A673 (cell line): ENCODE measurements around the gene GABRB3. TPM values are rescaled to one million over a fixed set of nuclear protein-coding genes. Genes with fewer than 3 reads are reported as not detected.

Source experiments
- BruUV-seq: library from RNA; stranded (reverse); fragments of 400-500 nt; replicated peaks from 2 replicates; lab custom pipeline; 2021; lab: Mats Ljungman, UMichigan
- CTCF ChIA-PET: fragments of 300-600 bp; sonication (Branson Sonifier 250); formaldehyde crosslinking; loops from one replicate; lab custom pipeline; 2022; ENCODE audit warnings: antibody characterized with exemption; lab: Charles Lee
- POLR2A ChIA-PET: fragments of 300-600 bp; sonication (Branson Sonifier 250); formaldehyde crosslinking; loops from one replicate; lab custom pipeline; 2022; ENCODE audit warnings: antibody characterized with exemption; ENCODE audit not compliant: low non-redundant PET; lab: Charles Lee
- DNase-seq: peaks from one replicate; pipeline ENCODE4 v3.0.0-alpha.2; 2015; ENCODE audit warnings: low spot score
- H3K27ac ChIP-seq: fragments of 200-600 bp; sonication (generic); 2 replicates; pipeline ENCODE4 v1.5.1; 2016; ENCODE audit warnings: mixed run types, low read depth, mild to moderate bottlenecking, mixed read lengths, antibody characterized with exemption, low read length; ENCODE audit not compliant: poor library complexity, severe bottlenecking
- H3K27me3 ChIP-seq: fragments of 200-600 bp; sonication (generic); replicated peaks from 2 replicates; pipeline ENCODE4 v1.6.1; 2017; ENCODE audit warnings: mixed run types, low read depth, mild to moderate bottlenecking, mixed read lengths, antibody characterized with exemption, low read length; ENCODE audit not compliant: insufficient read depth, poor library complexity
- H3K36me3 ChIP-seq: fragments of 200-600 bp; sonication (generic); 2 replicates; pipeline ENCODE4 v1.6.1; 2016; ENCODE audit warnings: mixed run types, mild to moderate bottlenecking, mixed read lengths, antibody characterized with exemption, low read length; ENCODE audit not compliant: insufficient read depth, poor library complexity, severe bottlenecking
- H3K4me1 ChIP-seq: fragments of 200-600 bp; sonication (generic); 2 replicates; pipeline ENCODE4 v1.6.1; 2017; ENCODE audit warnings: mixed run types, mild to moderate bottlenecking, mixed read lengths, antibody characterized with exemption, low read length; ENCODE audit not compliant: insufficient read depth, poor library complexity, severe bottlenecking
- H3K4me3 ChIP-seq: fragments of 200-600 bp; sonication (generic); 2 replicates; pipeline ENCODE4 v1.5.1; 2016; ENCODE audit warnings: low read depth, mixed run types, mild to moderate bottlenecking, mixed read lengths, low read length; ENCODE audit not compliant: poor library complexity, severe bottlenecking
- H3K9me3 ChIP-seq: fragments of 200-600 bp; sonication (generic); 2 replicates; pipeline ENCODE4 v1.6.1; 2016; ENCODE audit warnings: mixed run types, low read depth, mild to moderate bottlenecking, mixed read lengths, antibody characterized with exemption, low read length; ENCODE audit not compliant: poor library complexity, severe bottlenecking
- CTCF ChIP-seq: fragments of 300-800, 200-600 bp; sonication (generic); conservative IDR thresholded peaks from 2 replicates; pipeline ENCODE4 v1.5.1; 2017; ENCODE audit warnings: low read depth, mild to moderate bottlenecking, antibody characterized with exemption, low read length, moderate library complexity, mixed read lengths
- EZH2 ChIP-seq: fragments of 200-600 bp; sonication (generic); IDR thresholded peaks from 2 replicates; pipeline ENCODE4 v1.6.1; 2017; ENCODE audit warnings: borderline replicate concordance, low read depth, mild to moderate bottlenecking, mixed read lengths, antibody characterized with exemption, low read length; ENCODE audit not compliant: poor library complexity, severe bottlenecking
- intact Hi-C: fragments of 100-400 bp; cut with micrococcal nuclease; formaldehyde crosslinking; loops from one replicate; pipeline ENCODE4 v1.10.0; 2022; ENCODE audit not compliant: unreplicated experiment
- total RNA-seq: library from RNA; stranded (reverse); gene quantifications from 2 replicates; pipeline ENCODE4 v1.2.3, GENCODE V29; 2021

The GABRB3 gene
- total RNA-seq, 1 experiment from 2014 or later = not detected

GRCh38 chr15:26644948-26645347, 127.9 kb downstream of the GABRB3 start:
- no peaks in the 10 kb centered on the region for H3K4me1 ChIP-seq
- H3K27me3 ChIP-seq = no peaks in the 10 kb centered on the region
- DNase-seq = no peak
- ChIA-PET POLR2A (no interaction called here), CTCF (no interaction called here)
- no peak overlapping the region for H3K4me3 ChIP-seq
- no peaks in the 10 kb centered on the region for H3K36me3 ChIP-seq
- intact Hi-C loops = no loop called here
- TF ChIP-seq EZH2 (no peak), CTCF (no peak)
- BruUV-seq = no TSS peak
- no peak overlapping the region for H3K27ac ChIP-seq
- peaks cover 61% of the 10 kb centered on the region for H3K9me3 ChIP-seq

- H3K36me3 ChIP-seq = no peaks in the 10 kb centered on the region
- no TSS peak for BruUV-seq
- CTCF ChIA-PET = no interaction called here
- H3K4me3 ChIP-seq = no peak overlapping the region
- H3K27ac ChIP-seq = no peak overlapping the region
- no peaks in the 10 kb centered on the region for H3K27me3 ChIP-seq
- H3K4me1 ChIP-seq = no peaks in the 10 kb centered on the region
- intact Hi-C loops = no loop called here
- TF ChIP-seq CTCF (no peak), EZH2 (no peak)
- no peak for DNase-seq
- peaks cover 48% of the 10 kb centered on the region for H3K9me3 ChIP-seq
- POLR2A ChIA-PET = no interaction called here
Observed at GRCh38 chr15:26641144-26641543, 131.7 kb downstream of the GABRB3 start.

- intact Hi-C loops = no loop called here
- TF ChIP-seq EZH2 (no peak), CTCF (no peak)
- H3K27me3 ChIP-seq = no peaks in the 10 kb centered on the region
- H3K36me3 ChIP-seq = no peaks in the 10 kb centered on the region
- H3K9me3 ChIP-seq = peaks cover 47% of the 10 kb centered on the region
- H3K27ac ChIP-seq = no peak overlapping the region
- H3K4me1 ChIP-seq = no peaks in the 10 kb centered on the region
- BruUV-seq = no TSS peak
- ChIA-PET POLR2A (no interaction called here), CTCF (no interaction called here)
- H3K4me3 ChIP-seq = no peak overlapping the region
- no peak for DNase-seq
Observed at GRCh38 chr15:26640601-26641000, 132.3 kb downstream of the GABRB3 start.
